Activated CD4-positive, alpha-beta T cell treated with anti-CD3 and anti-CD28 coated beads, Interleukin-2, amount 50 U/mL, for 48 hours (primary cell): Measurements from ENCODE around the gene PYHIN1.
A peak's percentile ranks its signal among the peaks of the same experiment; 100 is the strongest.

Experiments used
- DNase-seq, 2 experiments: peaks; one replicate each; pipeline ENCODE4 v3.0.0-alpha.2; 2020

Gene PYHIN1

GRCh38 chr1:159015440-159015909 lies 84.1 kb downstream of the PYHIN1 start:
- DNase-seq = peak; percentile 64 to 74

- no peak for DNase-seq
These were observed 92.4 kb downstream of the PYHIN1 start for GRCh38 chr1:159023723-159024122.

GRCh38 chr1:159025043-159025442 lies 93.7 kb downstream of the PYHIN1 start:
- no peak for DNase-seq
